ENCODE results near the gene PITPNM1. TPM values are rescaled to one million over a fixed set of nuclear protein-coding genes. Genes with fewer than 3 reads are reported as not detected.
A peak's percentile ranks its signal among the peaks of the same experiment; 100 is the strongest.

The PITPNM1 gene
- total RNA-seq, 1 experiment from 2014 or later: 65.0 TPM

GRCh38 chr11:67483831-67484665, 21.1 kb downstream of the PITPNM1 start:
- Mint-ChIP-seq H3K27me3 (ENCODE audit: insufficient read depth, unreplicated experiment) (no peaks in the 10 kb centered on the region), H3K4me1 (ENCODE audit: low read depth, unreplicated experiment) (peaks cover 24% of the 10 kb centered on the region), H3K4me3 (ENCODE audit: unreplicated experiment) (peak overlapping the region; percentile 99), H3K27ac (ENCODE audit: unreplicated experiment) (peak overlapping the region; percentile 99), H3K36me3 (ENCODE audit: insufficient read depth, unreplicated experiment) (peaks cover 42% of the 10 kb centered on the region), H3K9me3 (ENCODE audit: unreplicated experiment) (no peaks in the 10 kb centered on the region)
- Histone ChIP-seq H3K36me3 (ENCODE audit: control insufficient read depth, insufficient read depth, low read length) (peaks cover 5% of the 10 kb centered on the region), H3K4me1 (peaks cover 4% of the 10 kb centered on the region; the same call in 1 of the 2 replicates), H3K4me3 (ENCODE audit: low read depth, low read length) (peak overlapping the region; percentile 48), H3K27me3 (replicated peaks; ENCODE audit: control insufficient read depth, insufficient read depth, low read length) (no peaks in the 10 kb centered on the region), H3K9me3 (no peaks in the 10 kb centered on the region)
- no TSS peak for BruUV-seq (replicated peaks)
- TF ChIP-seq CTCF (IDR thresholded peaks at IDR 0.05; ENCODE audit: insufficient read depth in 1 of 2, low read depth in 1 of 2, low read length in 1 of 2, severe bottlenecking in 1 of 2, unreplicated experiment in 1 of 2): no peak
- intact Hi-C loops (cut with micrococcal nuclease; ENCODE audit: unreplicated experiment): loop anchor here (1.0 to 5.0 kb wide), 7 partner anchors 15 to 82 kb away; partner anchors contain the start of genes CDK2AP2, CORO1B, PPP1CA and RPS6KB2
- peak in 1 of 2 experiments; percentile 47 for DNase-seq
- ChIA-PET CTCF (interaction anchor here (1.5 to 2.1 kb wide), 2 partner anchors 83 to 110 kb away, joined by 3 to 14 read pairs; partner anchors contain the start of genes CLCF1 and PPP1CA), POLR2A (interaction anchor here (0.6 to 1.8 kb wide), 2 partner anchors 15 to 82 kb away, joined by 3 to 12 read pairs; partner anchors contain the start of genes PPP1CA and TMEM134)

- peak; percentile 100 for DNase-seq
- Mint-ChIP-seq H3K36me3 (ENCODE audit: insufficient read depth, unreplicated experiment) (peaks cover 42% of the 10 kb centered on the region), H3K4me3 (ENCODE audit: unreplicated experiment) (peak within 1 kb of the TSS; percentile 99), H3K9me3 (ENCODE audit: unreplicated experiment) (no peaks in the 10 kb centered on the region), H3K4me1 (ENCODE audit: low read depth, unreplicated experiment) (peaks cover 24% of the 10 kb centered on the region), H3K27me3 (ENCODE audit: insufficient read depth, unreplicated experiment) (no peaks in the 10 kb centered on the region), H3K27ac (ENCODE audit: unreplicated experiment) (peak within 1 kb of the TSS; percentile 99)
- Histone ChIP-seq H3K4me3 (ENCODE audit: low read depth, low read length) (peak within 1 kb of the TSS; percentile 48), H3K4me1 (peaks cover 4% of the 10 kb centered on the region; the same call in 1 of the 2 replicates), H3K9me3 (no peaks in the 10 kb centered on the region), H3K36me3 (ENCODE audit: control insufficient read depth, insufficient read depth, low read length) (peaks cover 4% of the 10 kb centered on the region), H3K27me3 (replicated peaks; ENCODE audit: control insufficient read depth, insufficient read depth, low read length) (no peaks in the 10 kb centered on the region)
- BruUV-seq (replicated peaks): TSS peak; percentile 66
- ChIA-PET CTCF (interaction anchor here (0.6 to 2.1 kb wide), 6 partner anchors 15 to 132 kb away, joined by 3 to 14 read pairs (median 3); partner anchors contain the start of genes CLCF1, PPP1CA, RAD9A and TMEM134), POLR2A (interaction anchor here (0.6 to 1.8 kb wide), 12 partner anchors 9 to 147 kb away, joined by 3 to 16 read pairs (median 5); partner anchors contain the start of genes GSTP1, NUDT8, PPP1CA and RAD9A)
- TF ChIP-seq CTCF (IDR thresholded peaks at IDR 0.05; ENCODE audit: insufficient read depth in 1 of 2, low read depth in 1 of 2, low read length in 1 of 2, severe bottlenecking in 1 of 2, unreplicated experiment in 1 of 2): peak; percentile 25 to 65
- intact Hi-C loops (cut with micrococcal nuclease; ENCODE audit: unreplicated experiment): loop anchor here (1.0 to 5.0 kb wide), 7 partner anchors 14 to 81 kb away; partner anchors contain the start of genes CDK2AP2, CORO1B, PPP1CA and RPS6KB2
Measured at GRCh38 chr11:67482827-67483798, 22.1 kb downstream of the PITPNM1 start, which contains the start of gene AIP. Gene AIP (plus strand): TSS chr11:67483026. CDS start chr11:67483159, 133 bp downstream.
